NCI-H146 treated with DMSO at 0.1 percent for 48 hours (cell line): ENCODE data around the gene CD68.
"Not testable (repeated sequence)": the region's sequence is repeated elsewhere in the genome, so short reads cannot be mapped to it uniquely, and the experiment has no call there.

Experiments used
- DNase-seq: peaks from one replicate; lab custom pipeline; 2025; ENCODE audit not compliant: unreplicated experiment; lab: John Stamatoyannopoulos, UW

The CD68 gene

DNA sequence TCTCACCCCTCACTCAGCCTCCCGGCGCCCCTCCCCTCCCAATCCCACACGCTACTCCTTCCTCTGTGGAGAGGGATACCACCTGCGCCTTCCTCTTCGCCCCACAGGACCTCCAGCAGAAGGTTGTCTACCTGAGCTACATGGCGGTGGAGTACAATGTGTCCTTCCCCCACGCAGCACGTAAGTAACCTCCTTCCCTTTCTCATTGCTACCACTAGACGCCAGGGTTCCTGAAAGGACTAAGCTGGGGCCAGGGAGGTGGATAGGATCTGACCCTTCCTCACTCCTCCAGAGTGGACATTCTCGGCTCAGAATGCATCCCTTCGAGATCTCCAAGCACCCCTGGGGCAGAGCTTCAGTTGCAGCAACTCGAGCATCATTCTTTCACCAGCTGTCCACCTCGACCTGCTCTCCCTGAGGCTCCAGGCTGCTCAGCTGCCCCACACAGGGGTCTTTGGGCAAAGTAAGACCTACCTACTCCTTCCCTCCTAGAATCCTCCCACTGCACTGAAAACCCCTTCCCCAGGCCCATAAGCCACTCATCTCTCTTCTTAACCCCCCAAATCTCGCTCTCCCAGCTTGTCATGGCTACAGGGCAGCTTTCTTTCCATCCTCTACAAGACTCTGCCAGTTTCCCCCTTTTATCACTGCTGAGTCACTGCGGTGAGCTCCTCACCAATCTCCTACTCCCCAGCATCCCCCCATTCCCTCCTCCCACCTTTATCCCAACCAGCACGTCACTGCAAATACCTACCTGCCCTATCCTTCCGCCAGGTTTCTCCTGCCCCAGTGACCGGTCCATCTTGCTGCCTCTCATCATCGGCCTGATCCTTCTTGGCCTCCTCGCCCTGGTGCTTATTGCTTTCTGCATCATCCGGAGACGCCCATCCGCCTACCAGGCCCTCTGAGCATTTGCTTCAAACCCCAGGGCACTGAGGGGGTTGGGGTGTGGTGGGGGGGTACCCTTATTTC is 1.5 kb downstream of the CD68 start:
- DNase-seq, result no peak

DNA sequence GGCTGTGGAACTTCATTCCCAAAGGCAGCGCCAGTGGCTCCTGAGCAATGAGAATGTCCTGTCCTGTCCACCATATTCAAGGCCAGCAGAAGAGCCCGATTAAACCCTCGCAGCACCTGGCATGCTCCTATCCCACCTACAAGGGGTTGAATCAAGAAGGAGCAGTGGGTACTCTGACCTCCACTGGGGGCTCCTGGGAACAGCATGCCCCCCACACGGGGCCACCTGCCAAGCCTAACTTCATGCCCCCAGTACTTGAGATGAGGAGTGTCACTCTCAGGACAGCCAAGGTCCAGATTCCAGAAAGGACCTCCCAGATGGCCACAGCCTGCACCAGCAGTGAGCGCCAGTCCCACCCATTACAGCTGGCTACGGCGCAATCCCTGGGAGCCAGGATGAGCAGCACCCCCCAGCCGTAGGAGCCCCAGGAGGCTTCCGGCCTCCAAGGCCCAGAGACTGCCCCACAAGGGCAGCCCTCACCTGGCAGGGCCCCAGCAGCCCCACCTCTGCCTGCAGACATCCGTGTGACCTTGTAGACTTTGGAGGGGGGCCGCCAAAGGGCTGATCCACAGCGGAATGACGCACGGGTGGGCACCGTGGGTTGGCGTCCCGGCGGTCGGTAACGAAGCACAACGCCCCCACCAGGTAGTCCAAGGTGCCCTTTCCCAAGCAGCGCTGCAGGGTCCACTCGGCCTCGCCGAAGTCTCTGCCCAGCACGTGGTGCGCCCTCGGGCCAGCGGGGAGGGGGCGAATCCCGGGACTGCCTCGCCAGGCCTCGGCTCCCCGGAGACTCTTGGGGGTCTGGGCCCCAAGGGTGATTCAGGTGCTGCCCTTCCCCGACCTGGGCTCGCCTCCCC is 3.2 kb downstream of the CD68 start:
- no peak for DNase-seq

DNA sequence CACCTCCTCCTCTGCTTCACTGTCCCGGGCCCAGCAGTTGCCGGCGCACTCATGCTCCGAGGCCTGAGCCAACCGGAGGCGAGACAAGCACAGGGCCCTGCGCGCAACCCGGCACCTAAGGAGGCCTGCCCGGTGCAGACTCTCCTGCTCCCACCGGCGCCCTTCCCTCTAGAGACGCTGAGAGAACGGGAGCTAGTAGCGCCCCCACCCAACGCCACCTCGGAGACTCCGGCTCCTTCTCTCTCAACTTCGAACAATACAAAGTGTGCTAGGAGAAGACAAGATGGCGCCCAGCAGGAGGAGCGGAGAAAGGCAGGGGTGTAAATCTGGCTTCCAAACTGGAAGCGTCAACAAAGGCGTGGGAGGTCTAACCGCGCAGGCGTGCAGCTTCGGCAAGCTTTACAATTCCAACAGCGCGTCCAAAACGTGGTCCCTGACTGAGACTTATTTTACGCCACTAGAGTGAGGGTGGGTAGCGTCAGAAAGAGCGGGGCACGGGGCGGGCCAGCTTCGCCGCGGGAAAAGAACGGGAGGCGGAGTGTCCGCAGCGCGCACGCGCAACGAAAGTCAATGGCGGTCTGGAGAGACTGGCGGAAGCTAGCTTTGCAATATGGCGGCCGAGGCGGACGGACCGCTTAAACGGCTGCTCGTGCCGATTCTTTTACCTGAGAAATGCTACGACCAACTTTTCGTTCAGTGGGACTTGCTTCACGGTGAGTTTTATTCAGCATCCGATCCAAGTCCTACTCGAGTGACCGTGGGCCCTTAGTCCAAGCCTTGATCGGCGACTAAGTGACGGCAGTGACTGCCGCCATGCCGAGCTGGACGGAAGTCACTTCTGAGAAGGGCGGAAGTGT is 4.0 kb downstream of the CD68 start, which contains the start of gene MPDU1:
Gene MPDU1, plus strand, starts transcription at position 600 of the 857 bp plus-strand sequence. Its CDS starts 11 bp downstream, at position 611.
- peak; percentile 95 for DNase-seq

DNA sequence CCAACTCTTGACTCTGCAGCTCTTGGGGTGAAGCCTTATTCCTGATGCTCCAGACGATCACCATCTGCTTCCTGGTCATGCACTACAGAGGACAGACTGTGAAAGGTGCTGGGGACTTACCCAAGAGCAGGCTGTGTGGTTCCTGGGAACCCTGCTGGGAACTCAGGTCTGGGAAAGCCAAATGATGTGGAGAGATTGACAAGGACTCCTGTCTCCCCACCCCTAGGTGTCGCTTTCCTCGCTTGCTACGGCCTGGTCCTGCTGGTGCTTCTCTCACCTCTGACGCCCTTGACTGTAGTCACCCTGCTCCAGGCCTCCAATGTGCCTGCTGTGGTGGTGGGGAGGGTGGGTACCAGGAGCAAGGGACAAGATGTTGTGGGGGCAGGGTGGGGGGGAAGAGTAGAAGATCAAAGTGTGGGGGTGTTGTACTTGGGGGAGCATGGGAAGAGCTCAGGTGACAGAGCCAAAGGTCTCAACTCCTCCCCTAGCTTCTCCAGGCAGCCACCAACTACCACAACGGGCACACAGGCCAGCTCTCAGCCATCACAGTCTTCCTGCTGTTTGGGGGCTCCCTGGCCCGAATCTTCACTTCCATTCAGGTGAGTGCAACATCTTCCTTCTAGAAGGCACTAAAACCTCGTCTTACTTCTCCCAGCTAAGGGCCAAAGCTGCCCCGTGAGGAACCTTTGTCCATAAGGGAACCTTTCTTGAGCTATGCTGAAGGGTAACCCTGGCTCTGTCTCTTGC is 7.4 kb downstream of the CD68 start:
- no peak for DNase-seq

DNA sequence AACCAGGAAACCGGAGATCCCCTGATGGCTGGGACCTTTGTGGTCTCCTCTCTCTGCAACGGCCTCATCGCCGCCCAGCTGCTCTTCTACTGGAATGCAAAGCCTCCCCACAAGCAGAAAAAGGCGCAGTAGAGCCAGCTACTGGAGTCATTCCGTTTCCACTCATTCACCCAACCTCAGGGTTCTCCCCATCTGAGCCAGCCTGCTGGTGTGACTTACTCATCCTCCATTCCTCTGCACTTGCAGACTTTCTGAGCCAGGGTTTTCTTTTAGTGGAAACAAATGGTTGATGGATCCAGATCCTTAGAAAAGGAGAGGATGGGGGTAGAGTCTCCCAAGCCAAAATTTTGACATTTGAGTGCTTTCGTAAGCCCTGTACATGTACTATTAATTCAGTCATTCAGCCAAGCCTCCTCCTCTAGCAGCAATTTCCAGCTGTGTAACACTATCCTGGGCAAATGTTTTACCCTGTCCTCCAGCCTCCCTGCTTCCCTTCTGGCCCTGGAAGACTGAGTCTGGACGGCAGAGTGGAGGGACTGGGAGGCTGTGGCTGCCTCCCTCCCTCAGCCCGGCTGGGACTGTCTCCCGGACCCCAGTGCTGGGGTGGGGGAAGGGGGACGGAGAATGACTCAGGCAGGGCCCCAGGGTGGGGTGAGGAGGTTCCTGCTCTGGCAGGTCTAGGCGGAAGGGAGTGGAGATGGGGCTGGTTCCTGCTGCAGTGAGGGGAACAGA is 8.1 kb downstream of the CD68 start:
- DNase-seq, result no peak

DNA sequence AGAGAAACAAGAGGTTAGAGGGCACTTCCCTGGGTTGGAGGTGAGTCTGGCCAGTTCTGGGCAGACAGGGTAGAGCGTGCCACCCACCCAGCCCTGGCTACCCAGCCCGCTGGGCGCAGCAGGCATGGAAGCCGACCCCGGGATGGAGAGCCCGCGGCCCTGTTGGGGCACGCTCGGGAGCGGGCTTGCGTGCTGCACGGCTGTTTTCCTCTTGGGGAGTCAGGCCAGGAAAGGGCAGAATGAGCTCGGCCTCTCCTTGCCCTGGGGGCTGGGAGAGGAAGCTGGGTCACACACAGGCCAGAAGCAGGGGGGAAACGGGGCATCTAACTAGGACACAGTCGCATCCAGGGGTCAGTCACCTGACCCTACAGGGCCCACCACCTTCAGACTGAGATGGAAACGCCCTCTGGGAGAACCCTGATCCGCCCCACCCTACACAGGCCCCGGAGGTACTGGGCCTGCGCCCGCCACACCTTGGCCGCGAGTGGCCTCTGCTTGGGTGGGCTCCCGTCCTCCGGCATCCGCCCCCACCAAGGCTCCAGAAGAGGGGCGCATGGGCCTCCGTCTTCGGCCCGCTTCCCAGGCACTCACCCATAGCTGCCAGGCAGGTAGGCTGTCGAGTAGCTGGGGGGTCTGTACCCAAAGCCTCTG is 9.2 kb downstream of the CD68 start:
- no peak for DNase-seq

DNA sequence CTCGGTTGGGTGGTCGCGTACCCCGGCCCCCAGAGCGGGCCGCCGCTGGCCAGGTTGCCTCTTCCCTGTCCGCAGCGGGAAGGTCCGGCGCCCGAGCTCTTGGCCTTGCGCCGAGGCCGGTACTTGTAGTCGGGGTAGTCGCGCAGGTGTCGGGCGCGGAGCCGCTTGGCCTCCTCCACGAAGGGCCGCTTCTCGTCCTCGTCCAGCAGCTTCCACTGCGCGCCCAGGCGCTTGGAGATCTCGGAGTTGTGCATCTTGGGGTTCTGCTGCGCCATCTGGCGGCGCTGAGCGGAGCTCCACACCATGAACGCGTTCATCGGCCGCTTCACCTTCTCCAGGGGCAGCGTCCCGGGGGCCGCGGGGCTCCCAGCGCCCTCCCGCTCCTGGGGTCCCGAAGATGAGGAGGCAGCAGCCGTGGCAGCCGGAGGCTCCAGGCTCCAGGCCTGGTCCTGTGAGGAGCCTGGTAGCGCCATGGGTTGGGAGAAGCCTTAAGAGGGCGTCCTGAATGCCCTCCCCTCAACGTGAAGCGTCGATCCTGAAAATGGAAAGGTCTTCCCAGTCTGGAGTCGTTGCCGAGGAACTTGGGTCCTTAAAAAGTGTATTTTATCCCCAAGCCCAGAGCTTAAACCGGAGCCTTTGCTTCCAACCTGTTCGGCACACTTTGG is 9.9 kb downstream of the CD68 start:
- DNase-seq, result no peak

DNA sequence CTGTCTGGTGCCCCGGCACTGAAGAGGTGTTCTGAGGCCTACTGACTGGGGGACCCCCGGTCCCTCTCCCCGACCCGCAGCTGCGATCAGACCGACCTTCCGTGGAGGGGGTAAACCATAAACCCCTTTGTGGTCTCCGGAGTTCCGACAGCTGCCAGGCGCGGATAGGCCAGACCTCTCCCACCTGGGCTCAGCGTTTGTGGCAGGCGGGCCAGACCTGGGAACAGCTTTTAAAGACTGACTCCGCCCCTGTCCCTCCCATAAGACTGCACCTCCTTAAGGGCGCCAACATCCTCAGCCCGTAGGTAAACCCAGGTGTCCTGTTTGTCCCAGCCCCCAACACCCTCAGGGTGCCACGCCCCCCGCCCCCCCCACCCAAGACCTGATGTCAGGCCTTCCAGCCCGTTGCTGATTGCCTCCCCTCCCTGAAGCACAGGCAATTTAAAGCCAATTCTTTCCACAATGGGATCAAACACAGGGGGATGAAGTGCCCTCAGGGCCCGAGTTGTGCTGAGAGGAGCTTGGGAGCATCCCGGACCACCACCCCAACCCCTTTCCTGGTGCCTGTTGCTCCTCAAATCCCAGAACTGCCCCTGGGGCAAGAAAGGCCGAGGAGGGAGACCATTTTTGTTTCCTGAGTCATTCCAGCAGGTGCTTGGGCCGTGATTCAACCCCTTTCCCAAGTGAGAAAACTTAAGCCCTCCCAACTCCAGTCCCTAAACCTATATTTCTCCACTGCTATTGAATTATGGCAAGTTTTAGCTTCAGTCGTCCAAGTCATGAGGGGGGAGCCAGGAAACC is 10.7 kb downstream of the CD68 start, which contains the start of gene SOX15:
Gene SOX15, minus strand, starts transcription at position 204 of the 801 bp plus-strand sequence. CDS start 418 bp downstream, outside the sequence.
- DNase-seq, result no peak

DNA sequence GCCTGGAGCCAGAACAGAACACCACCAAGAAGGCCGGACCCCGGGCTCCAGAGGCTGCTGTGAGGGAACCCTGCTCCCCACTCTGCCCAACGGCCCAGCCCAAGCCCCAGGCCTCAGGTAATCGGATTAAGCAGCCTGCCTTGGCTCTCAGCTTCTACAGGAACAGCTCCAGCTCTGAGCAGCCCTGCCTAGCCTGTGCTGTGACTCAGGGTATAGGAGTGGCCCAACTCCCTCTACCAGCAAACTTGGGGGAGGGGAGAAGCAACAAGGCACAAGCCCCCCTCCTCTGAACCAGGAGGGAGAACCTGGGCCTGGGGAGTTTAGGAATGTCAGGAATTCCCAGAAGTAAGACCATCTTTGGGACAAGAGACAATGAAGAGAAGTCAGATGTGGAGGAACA is 11.3 kb downstream of the CD68 start:
- DNase-seq, result no peak

DNA sequence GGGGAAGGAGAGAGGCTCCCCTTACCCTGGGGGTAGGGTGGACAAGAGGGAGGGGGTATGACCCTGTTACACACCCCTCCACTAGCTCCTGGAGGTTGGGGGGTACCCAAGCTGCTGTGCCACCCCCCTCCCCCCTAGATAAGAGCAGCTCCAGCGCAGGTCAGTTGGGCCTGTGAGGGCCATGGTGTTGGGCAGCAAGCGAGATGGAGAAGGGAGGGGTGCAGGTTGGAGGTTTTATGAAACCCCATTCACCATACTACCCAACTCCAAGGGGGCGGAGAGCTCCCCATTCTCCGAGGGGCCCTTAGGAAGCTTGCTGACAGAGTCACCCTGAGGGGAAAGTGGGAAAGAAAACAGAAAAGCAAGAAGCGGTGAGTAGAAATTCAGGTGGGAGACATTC is 12.2 kb downstream of the CD68 start:
- no peak for DNase-seq

DNA sequence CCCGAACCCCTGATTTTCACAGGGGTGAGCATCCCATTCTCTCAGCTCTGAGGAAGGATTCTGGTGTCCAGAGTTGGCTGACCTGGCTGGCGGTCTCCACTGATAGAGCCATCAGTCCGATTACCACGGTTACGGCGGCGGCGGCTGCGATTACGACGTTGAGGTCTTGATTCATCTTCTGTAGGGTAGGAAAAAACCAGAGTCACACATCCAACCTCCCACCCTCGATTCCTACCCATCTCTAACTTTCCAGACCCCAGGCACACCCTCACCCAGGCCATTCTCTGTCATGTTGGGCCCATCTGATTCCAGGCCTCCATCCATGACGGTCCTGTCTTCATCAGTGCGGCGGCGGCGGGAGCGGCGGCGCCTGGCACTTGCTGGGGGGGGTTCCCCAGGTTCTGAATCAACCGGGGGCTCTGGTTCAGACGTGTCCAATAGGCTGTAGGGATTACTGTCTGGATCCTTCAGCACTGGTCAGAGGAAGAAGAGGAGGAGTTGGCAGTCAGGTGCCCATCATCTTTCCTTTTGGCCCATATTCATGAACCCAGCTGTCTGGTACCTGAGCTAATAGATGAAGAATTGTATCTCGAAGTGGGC is 13.1 kb downstream of the CD68 start:
- DNase-seq, result no peak

DNA sequence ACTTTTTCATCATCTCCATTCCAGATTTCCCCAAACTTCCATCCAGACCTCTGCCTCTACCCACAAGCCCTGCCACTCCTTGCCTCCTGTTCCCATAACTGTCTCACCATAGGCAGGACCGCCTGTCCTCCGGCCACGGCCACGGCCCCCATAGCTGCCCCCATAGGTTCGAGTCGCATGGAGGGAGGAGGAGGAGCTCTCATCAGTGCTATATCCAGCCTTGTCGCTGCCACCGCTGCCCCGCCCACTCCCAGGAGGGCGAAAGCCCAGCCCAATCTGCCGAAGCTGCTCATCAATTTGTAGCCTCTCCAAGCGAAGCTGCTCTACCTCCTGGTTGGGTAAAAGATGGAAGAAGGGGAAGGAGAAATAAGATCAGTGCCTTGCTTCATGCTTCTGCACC is 13.9 kb downstream of the CD68 start:
- DNase-seq, result no peak

DNA sequence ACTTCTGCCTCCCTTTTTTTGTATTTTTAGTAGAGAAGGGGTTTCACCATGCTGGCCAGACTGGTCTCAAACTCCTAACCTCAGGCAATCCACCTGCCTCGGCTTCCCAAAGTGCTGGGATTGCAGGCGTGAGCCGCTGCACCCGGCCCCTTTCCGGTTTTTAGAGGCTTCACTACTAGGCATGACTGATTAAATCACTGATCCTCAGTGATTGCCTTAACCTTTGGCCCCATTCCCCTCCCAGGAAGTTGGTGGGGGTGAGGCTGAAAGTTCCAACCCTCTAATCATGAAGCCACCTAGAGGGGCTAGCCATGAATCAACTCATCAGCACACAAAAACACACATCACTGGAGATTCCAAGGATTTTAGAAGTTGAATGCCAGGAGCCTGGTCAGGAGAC is 18.1 kb downstream of the CD68 start:
- DNase-seq, result not testable (repeated sequence)

DNA sequence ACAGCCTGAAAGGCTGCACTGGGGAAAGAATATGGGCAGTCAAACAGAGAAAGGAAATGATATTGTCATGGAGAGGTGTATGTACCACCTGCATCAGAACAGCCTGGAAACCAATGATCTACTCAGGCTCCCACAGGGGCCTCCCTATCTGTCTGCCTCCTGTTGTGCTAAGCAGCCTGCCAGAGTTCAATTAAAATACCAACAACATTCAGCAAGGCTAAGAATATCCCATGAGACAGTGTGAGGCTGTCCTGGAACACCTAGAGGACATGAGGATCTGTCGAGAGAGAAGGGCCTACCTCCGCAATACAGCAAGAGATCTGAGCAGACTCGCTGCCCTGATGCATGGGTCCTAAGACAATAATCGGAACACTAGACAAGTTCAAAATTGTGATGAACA is 26.8 kb downstream of the CD68 start:
- DNase-seq, result no peak

DNA sequence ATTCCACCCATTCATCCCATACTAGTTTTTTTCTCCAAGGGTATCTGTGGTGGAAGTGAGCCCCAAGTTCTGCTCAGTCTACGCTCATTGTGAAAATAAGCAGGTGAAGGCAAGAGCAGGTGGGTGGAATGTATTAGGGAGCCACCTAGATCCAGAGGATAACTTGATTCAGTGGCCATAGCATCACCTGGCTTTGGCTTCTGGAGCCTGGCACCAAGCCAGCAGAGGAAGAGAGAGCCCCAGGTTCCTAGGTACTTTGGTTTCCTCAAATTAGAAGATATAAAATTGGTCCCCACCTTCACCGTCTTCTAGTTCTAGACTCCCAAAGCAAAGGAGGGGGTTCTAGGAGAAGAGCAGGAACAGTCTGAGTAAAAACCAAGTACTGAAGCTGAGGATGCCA is 31.2 kb downstream of the CD68 start:
- no peak for DNase-seq

DNA sequence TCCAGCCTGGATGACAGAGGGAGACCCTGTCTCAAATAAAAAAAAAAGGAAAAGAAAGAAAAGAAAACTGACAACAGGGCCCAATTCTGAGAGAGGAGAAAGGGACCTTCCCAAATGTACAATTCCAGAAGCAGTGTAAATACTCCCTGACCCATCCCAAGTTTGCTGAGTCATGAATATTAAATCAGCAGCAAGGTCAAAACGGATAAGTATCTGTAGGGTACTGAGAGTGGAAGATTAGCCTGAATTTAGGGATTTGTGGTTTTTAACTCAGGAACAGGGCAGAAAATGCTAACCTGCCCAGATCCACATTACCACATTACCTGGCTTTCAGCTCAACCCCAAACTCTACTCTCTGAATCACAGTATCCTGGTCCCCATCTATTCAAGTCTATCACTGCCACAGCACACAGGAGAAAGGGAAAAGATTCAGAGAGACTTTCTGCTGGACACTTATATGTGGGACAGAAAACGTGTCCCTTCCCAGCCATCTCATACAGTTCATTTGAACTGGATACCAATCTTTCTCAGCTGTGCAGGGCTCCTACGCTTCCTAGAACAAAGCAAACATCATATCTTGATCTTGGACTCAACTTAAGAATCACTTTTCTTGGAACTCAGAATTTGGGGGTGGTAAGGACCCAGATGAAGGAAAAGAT is 32.3 kb downstream of the CD68 start:
- no peak for DNase-seq

DNA sequence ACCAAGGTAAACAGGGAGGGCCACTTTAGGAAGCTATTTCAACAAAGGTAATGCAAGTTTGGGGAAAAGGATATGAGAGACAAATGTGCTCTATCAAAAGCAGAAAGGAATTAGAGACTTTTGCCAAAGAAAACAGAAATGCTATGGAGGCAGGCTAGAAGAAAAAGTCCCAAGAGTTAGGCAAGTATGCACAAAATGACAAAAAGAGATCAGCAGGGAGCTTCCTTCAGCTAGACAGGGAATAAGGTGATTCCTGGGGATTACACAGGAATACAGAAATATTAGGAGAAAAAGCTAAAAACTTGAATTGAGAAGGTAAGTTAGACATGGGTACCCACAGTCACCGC is 32.8 kb downstream of the CD68 start:
- no peak for DNase-seq
